Fibroblast of mammary gland (primary cell): ENCODE measurements around the gene OXSR1.
"Not testable (repeated sequence)": the region's sequence is repeated elsewhere in the genome, so short reads cannot be mapped to it uniquely, and the experiment has no call there.

Experiments
- DNase-seq: peaks from one replicate; pipeline ENCODE4 v3.0.0-alpha.2; 2010; ENCODE audit warnings: low read depth
- H3K4me3 ChIP-seq: 2 replicates; pipeline ENCODE4 v1.5.1; 2011; ENCODE audit warnings: low read depth, mild to moderate bottlenecking, low read length, moderate library complexity; ENCODE audit not compliant: control insufficient read depth
- TF ChIP-seq, protein P1 (sequence below): conservative IDR thresholded peaks from 2 replicates; pipeline ENCODE4 v1.5.1; 2011; ENCODE audit warnings: low read depth, low read length, inconsistent platforms; ENCODE audit not compliant: control insufficient read depth, insufficient read depth

Gene OXSR1

DNA sequence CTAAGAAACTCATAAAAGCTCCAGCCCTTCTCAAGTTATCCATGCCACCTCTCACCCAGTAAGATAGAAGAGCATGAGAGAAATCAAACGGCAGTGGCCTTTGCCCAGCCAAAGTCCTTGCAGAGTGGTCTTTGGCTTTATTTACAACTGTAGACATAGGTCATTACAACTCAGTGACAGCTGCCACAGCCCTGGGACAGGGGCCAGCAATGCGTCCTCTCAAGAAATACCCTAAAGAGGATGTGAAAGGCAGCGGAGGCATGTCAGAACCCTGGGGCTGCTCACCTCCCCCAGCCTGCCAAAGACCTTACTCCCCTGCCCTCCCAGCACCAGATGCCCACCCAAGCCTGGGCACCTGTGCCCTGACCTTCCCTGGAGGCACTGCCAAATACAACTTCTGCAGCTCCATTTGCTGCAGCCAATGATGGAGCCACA, 34.7 kb upstream of the OXSR1 start:
- no peak for DNase-seq
- TF ChIP-seq, protein P1, sequence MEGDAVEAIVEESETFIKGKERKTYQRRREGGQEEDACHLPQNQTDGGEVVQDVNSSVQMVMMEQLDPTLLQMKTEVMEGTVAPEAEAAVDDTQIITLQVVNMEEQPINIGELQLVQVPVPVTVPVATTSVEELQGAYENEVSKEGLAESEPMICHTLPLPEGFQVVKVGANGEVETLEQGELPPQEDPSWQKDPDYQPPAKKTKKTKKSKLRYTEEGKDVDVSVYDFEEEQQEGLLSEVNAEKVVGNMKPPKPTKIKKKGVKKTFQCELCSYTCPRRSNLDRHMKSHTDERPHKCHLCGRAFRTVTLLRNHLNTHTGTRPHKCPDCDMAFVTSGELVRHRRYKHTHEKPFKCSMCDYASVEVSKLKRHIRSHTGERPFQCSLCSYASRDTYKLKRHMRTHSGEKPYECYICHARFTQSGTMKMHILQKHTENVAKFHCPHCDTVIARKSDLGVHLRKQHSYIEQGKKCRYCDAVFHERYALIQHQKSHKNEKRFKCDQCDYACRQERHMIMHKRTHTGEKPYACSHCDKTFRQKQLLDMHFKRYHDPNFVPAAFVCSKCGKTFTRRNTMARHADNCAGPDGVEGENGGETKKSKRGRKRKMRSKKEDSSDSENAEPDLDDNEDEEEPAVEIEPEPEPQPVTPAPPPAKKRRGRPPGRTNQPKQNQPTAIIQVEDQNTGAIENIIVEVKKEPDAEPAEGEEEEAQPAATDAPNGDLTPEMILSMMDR, result no peak
- H3K4me3 ChIP-seq, result no peak overlapping the region

DNA sequence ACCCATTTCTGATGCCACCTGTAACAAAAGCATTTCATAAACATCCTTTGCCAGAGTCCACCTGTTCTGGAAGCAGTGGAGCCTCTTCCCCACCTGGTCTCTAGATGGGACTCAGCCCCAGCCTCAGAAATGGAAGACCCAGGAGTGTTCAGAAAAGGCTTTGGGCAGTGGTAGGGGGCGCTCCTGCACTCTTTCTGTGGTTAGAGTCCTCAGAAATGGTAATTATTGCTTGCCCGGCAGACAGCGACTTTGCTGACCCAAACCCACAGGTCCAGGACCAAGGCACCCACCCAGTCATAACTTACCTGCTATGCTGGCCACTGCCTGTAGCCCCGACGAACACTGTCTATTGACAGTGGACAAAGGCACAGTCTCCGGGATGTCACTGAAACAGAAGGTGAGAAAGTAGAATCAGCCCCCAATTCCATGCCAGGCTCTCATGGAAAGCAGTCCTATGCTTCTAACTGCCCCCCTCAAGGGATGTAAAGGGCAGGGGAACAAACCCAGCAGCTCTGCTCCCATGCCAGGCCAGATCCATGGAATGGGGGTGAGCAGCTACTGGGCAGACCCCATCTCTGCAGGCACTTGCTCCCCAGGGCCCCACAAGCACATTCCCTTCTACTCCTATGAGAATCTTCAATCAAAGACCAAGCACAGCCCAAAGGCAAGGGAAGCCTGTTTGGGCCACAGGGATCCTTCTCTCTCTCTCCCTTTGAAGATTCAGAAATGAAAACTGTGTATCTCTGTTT, 33.5 kb upstream of the OXSR1 start:
- TF ChIP-seq, protein P1, result peak; percentile 57
- no peak overlapping the region for H3K4me3 ChIP-seq
- peak; percentile 47 for DNase-seq

DNA sequence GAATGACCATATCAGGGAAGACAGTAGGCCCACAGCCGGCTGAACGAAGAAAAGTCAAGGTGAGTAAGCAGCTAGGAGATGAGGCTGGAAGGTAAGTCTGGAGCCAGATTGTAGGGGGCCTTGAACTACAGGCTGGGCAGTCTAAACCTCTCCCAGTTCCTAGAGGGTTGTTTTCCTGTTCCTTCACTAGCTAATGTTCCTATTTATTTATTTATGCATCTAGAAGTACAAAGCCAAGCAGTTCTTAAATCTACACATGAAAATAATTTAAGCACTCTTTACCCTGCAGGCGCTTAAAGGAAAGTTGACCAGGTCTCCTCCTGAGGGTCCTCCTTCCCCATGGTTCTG, 32.2 kb upstream of the OXSR1 start:
- H3K4me3 ChIP-seq, result no peak overlapping the region
- TF ChIP-seq, protein P1, result no peak
- DNase-seq, result no peak

DNA sequence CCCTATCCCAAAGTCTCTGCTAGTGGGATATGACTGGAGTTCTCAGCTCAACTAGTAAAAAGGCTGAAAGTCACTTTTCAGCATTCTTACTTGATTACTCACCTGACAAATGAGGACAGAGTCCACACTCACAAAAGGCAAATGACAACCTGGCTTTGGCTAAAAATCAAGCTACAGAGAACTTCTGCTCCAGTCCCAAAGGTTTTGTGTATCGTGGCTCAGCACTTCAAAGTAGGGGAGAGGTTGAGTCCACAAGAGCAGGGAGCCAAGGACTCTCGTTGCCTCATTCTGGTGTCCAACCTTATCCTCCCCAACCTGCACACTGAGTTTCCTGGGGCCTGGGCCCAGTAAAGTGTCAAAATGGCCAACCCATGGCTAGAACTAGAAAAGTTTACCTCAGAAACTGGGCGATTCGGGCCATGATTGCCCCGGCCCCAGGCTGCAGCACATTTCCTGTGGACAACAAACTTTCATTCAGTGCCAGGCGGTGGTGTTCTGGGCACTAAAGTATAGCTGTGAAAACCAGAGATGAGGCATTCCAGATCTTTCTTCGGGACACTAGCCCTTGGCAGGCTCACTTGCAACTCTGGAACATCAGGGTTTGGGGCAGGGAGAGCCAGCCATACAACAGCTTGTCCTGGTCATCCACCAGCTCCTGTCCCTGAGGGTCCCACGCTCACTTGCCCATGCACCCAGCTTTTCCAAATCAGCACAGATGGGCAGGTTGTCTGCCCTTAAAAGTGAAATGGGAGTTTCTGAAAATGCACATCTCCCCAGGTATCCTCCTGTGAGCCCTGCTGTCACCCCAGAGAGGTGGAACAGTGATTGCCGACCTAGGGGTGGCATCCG, 31.6 kb upstream of the OXSR1 start:
- TF ChIP-seq, protein P1, result no peak
- DNase-seq, result no peak
- H3K4me3 ChIP-seq, result no peak overlapping the region

DNA sequence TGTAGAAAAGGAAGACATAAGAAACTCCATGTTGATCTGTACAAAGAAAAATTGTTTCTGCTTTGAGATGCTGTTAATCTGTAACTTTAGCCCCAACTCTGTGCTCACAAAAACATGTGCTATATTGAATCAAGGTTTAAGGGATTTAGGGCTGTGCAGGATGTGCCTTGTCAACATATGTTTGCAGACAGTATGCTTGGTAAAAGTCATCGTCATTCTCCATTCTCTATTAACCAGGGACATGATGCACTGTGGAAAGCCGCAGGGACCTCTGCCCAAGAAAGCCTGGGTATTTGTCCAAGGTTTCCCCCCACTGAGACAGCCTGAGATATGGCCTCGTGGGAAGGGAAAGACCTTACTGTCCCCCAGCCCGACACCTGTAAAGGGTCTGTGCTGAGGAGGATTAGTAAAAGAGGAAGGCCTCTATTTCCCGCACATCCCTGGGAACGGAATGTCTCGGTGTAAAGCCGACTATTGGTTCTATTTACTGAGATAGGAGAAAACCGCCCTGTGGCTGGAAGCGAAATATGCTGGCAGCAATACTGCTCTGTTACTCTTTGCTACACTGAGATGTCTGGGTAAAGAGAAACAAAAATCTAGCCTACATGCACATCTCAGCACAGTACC, 30.7 kb upstream of the OXSR1 start:
- H3K4me3 ChIP-seq, result not testable (repeated sequence)

DNA sequence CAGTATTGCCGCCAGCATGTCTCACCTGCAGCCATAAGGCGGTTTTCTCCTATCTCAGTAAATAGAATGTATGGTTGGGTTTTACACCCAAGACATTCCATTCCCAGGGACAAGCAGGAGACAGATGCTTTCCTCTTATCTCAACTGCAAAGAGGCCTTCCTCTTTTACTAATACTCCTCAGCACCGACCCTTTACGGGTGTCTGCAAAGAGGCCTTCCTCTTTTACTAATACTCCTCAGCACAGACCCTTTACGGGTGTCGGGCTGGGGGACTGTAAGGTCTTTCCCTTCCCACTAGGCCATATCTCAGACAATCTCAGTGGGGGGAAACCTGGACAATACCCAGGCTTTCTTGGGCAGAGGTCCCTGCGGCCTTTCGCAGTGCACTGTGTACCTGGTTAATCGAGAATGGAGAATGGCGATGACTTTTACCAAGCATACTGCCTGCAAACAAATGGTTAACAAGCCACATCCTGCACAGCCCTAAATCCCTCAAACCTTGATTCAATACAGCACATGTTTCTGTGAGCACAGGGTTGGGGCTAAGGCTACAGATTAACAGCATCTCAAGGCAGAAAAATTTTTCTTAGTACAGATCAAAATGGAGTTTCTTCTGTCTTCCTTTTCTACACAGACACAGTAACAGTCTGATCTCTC, 29.6 kb upstream of the OXSR1 start:
- DNase-seq, result not testable (repeated sequence)

More for the DNA sequence above, 30.7 kb upstream of the OXSR1 start:
- not testable (repeated sequence) for DNase-seq

DNA sequence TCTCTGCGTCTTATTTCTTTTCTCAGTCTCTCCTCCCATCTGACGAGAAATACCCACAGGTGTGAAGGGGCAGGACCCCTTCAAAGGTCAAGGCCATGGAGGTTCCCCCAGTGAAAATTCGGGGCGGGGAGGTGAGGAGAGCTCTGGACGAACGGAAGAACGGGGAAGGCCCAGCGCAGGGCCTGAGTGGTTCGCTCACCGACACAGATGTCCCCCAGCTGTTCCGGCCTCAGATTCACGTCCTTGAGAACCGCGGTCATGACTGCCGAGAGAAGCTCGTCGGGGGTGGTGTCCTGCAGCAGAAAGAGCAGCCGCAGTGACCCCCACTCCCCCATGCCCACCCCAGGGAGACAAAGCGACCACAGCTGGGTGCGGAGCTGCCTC, 29.0 kb upstream of the OXSR1 start:
- peak overlapping the region; percentile 80 for H3K4me3 ChIP-seq
- TF ChIP-seq, protein P1, result no peak
- peak; percentile 38 for DNase-seq

More for the DNA sequence above, 29.6 kb upstream of the OXSR1 start:
- peak overlapping the region; percentile 80 for H3K4me3 ChIP-seq
